AG09309 (cell line): ENCODE measurements around the gene GDPD2.

Experiments
- DNase-seq: peaks from one replicate; pipeline ENCODE4 v3.0.0-alpha.2; 2010; ENCODE audit warnings: low read depth
- H3K4me3 ChIP-seq: 2 replicates; pipeline ENCODE4 v1.5.1; 2011; ENCODE audit warnings: mild to moderate bottlenecking, low read depth, low read length, moderate library complexity; ENCODE audit not compliant: control insufficient read depth
- CTCF ChIP-seq: IDR thresholded peaks from 2 replicates; pipeline ENCODE4 v1.5.1; 2011; ENCODE audit warnings: mild to moderate bottlenecking, low read depth, low read length, inconsistent platforms; ENCODE audit not compliant: insufficient read depth, control insufficient read depth; ENCODE audit errors: missing control alignments

GDPD2 gene

GRCh38 chrX:70411475-70411874, 11.6 kb upstream of the GDPD2 start:
- TF ChIP-seq CTCF: no peak
- no peak overlapping the region for H3K4me3 ChIP-seq
- DNase-seq: no peak

DNA sequence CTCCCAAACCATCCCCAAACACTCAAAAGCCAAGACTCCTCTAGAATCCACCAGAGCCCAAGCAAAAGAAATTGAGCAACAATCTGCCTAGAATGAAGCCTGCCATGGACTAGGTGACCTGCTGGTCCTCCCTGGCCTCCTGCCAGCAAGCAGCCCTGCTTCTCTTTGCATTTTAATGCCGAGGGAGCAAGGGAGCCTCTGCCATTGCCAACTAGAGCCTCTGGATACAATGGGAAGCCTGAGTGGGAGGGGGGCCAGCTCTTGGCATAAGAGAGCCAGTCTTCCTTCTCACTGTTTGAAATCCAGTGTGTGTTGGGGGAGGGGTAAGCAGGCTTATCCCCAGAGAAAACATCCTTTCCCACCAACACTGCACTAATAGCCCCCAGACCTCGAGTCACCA, 1.5 kb upstream of the GDPD2 start:
- H3K4me3 ChIP-seq: no peak overlapping the region
- DNase-seq: no peak
- TF ChIP-seq CTCF: no peak

DNA sequence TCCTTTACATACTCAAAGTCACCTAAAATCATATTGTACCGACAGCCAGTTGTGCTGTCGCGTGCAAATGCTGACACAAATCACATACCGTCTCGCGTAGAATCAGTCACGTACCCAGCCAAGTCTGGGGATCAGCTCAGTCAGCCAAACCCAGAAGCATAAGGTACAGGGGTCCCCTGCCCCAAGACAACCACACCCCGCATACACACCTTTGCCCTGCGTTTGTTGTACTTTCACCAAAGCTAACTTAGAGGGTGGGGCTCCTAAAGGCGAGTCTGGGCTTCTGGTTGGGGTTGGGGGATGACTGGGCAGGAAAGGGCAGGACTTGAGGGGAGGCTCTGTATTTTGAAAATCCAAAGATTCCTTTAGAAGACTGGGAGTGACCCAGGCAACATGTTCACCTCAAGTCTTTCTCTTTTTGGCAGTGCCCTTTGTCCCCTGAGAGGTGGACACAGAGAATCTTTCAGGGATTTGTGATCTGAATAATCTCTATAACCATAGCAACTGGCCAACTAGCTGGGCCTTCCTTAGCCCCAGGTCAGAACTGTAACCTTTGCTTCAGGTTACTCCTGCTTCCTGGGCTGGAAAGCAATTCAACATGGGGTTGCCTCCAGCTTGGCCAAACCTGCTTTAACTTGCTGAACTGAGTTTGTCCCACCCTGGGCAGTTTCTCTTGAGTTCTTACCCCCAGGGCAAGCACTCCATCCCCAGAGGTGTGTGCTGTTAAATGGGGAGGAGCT, 992 bp downstream of the GDPD2 start:
- TF ChIP-seq CTCF: no peak
- DNase-seq: no peak
- no peak overlapping the region for H3K4me3 ChIP-seq

DNA sequence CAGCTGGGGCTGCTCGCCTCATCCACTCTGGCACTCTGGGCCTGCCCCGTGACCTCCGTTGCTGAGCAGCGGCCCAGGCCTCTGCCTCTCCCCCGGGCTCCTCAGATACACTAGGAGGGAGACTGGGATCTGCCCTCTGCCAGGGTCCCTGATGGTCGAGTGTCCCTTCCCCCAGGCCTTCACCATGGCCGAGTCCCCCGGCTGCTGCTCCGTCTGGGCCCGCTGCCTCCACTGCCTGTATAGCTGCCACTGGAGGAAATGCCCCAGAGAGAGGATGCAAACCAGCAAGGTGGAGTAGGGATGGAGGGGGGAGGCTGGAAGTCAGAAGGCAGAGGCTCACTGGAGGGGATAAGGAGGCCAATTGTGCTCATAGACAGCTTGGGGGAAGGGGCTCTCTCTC, 1.7 kb downstream of the GDPD2 start:
- no peak for DNase-seq
- TF ChIP-seq CTCF: no peak
- no peak overlapping the region for H3K4me3 ChIP-seq

GRCh38 chrX:70426286-70427278, 3.5 kb downstream of the GDPD2 start:
- TF ChIP-seq CTCF: no peak

DNA sequence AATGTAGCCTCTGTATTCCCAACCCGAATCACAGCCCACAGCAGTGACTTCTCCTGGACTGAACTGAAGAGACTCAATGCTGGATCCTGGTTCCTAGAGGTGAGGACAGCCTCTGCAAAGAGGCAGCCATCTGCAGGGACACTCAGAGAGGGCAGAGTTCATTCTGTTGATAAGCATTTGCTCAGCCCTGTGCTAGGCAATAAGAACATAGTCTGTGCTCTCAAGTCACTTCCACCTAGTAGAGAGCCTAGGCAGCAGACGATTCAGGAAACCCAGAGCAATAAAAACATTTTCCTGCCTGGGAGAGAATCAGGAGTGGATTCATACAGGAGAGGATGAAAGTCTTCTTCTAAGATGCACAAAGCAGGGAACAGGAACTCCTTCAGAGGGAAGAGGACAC, 4.3 kb downstream of the GDPD2 start:
- no peak for TF ChIP-seq CTCF

More at GRCh38 chrX:70426286-70427278, 3.5 kb downstream of the GDPD2 start:
- H3K4me3 ChIP-seq: no peak overlapping the region
- no peak for DNase-seq

More for the DNA sequence above, 4.3 kb downstream of the GDPD2 start:
- H3K4me3 ChIP-seq: no peak overlapping the region
- DNase-seq: no peak
